HG03558 (cell line): ENCODE measurements around the gene UTP20.
A peak's percentile ranks its signal among the peaks of the same experiment; 100 is the strongest.

Experiments used
- ATAC-seq: cut with Tn5 transposase; IDR thresholded peaks from one replicate; pipeline ENCODE4 v1.9.1; 2021; ENCODE audit warnings: moderate number of reproducible peaks; ENCODE audit not compliant: unreplicated experiment; ENCODE audit errors: extremely low read depth

UTP20 gene

GRCh38 chr12:101280006-101280505 lies at the start of gene UTP20:
Gene UTP20 (plus strand): TSS chr12:101280105. CDS start chr12:101280283, 178 bp downstream.
- ATAC-seq, result peak; percentile 98

- ATAC-seq, result no peak
Observed at GRCh38 chr12:101230547-101230946, 49.4 kb upstream of the UTP20 start.

- no peak for ATAC-seq
Observed at GRCh38 chr12:101231636-101232035, 48.3 kb upstream of the UTP20 start.

GRCh38 chr12:101235686-101236085 lies 44.2 kb upstream of the UTP20 start:
- no peak for ATAC-seq

GRCh38 chr12:101238306-101238705 lies 41.6 kb upstream of the UTP20 start:
- no peak for ATAC-seq

- ATAC-seq, result no peak
Observed at GRCh38 chr12:101238800-101239329, 41.0 kb upstream of the UTP20 start.

- no peak for ATAC-seq
Observed at GRCh38 chr12:101243074-101243473, 36.8 kb upstream of the UTP20 start.

GRCh38 chr12:101243616-101244015 lies 36.3 kb upstream of the UTP20 start:
- ATAC-seq, result no peak

GRCh38 chr12:101256266-101256665 lies 23.6 kb upstream of the UTP20 start:
- no peak for ATAC-seq

GRCh38 chr12:101257357-101257756 lies 22.5 kb upstream of the UTP20 start:
- no peak for ATAC-seq

- no peak for ATAC-seq
Observed at GRCh38 chr12:101267111-101267510, 12.8 kb upstream of the UTP20 start.

- ATAC-seq, result no peak
Observed at GRCh38 chr12:101276433-101276832, 3.5 kb upstream of the UTP20 start.

- ATAC-seq, result no peak
Observed at GRCh38 chr12:101277443-101277842, 2.5 kb upstream of the UTP20 start.

- ATAC-seq, result no peak
Observed at GRCh38 chr12:101287357-101287756, 7.5 kb downstream of the UTP20 start.

GRCh38 chr12:101297661-101298060 lies 17.8 kb downstream of the UTP20 start:
- ATAC-seq, result no peak

- no peak for ATAC-seq
Observed at GRCh38 chr12:101298426-101298825, 18.5 kb downstream of the UTP20 start.

GRCh38 chr12:101299346-101299745 lies 19.4 kb downstream of the UTP20 start:
- ATAC-seq, result no peak

GRCh38 chr12:101299931-101300330 lies 20.0 kb downstream of the UTP20 start:
- ATAC-seq, result no peak

GRCh38 chr12:101302741-101303140 lies 22.8 kb downstream of the UTP20 start:
- no peak for ATAC-seq

- no peak for ATAC-seq
Observed at GRCh38 chr12:101305226-101305779, 25.4 kb downstream of the UTP20 start.

- no peak for ATAC-seq
Observed at GRCh38 chr12:101305794-101306193, 25.9 kb downstream of the UTP20 start.

GRCh38 chr12:101322480-101322879 lies 42.6 kb downstream of the UTP20 start:
- no peak for ATAC-seq
